ENCODE data around the gene ITGAV.

ITGAV gene

DNA sequence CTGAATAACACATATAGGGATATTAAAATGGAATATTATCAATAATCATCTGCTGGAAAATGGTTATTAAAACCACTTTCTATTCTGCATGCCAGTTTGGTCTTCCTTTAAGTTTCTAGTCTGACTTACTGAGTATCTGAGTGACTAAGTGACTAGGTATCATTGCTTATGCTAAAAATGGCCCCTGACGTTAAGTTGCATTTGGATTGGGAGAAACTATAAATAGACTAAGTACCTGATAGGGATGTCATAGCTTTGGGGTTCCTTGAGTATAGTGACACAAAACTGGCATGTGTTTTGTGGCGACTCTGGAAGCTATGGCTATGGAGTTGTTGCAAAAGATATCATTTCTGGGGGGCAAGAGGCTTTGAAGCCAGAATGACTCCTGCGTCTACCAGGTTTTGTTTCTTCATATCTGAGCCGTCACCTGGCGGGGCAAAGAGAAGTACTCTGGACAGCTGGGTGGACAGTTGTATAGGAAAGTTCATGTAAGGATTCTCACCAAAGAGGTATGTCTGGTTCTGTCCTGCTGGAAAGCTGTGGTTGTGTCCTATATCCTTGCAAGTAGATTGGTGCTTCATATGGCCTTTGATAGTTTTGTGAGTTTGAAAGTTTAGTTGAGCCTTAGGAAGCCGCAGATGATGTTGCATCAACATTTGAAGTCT lies 17.9 kb downstream of the ITGAV start:
- no peak for DNase-seq

DNA sequence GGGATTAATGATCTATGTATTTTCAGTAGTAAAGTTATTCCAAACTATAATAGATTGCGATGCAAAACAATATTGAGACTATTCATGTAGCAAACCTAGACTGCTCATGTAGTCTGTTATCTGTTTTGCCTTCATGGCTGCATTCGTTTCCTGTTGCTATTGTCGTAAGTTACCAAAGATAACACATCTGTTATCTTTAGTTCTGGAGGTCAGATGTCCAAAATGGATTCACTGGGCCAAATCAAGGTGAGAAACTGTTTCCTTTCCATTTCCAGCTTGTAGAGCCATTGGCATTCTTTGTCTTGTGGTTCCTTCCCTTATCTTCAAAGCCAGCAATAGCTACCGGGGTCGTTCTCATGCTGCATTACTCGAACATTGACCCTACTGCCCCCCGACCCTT lies 20.9 kb downstream of the ITGAV start:
- no peak for DNase-seq
- Histone ChIP-seq H3K36me3 (ENCODE audit: control insufficient read depth, insufficient read depth, low read length) (no peaks in the 10 kb centered on the region), H3K4me1 (ENCODE audit: control insufficient read depth, insufficient read depth, low read length, poor library complexity, severe bottlenecking) (no peaks in the 10 kb centered on the region), H3K27ac (ENCODE audit: insufficient read depth, low read length, poor library complexity, severe bottlenecking) (no peak overlapping the region), H3K9me3 (ENCODE audit: control insufficient read depth, low read length) (no peaks in the 10 kb centered on the region), H3K4me3 (ENCODE audit: insufficient read depth, low read depth, low read length, poor library complexity, severe bottlenecking) (no peak overlapping the region), H3K27me3 (replicated peaks; ENCODE audit: control insufficient read depth, insufficient read depth, low read length, poor library complexity, severe bottlenecking) (no peaks in the 10 kb centered on the region)

More for the DNA sequence above, 17.9 kb downstream of the ITGAV start:
- Histone ChIP-seq H3K9me3 (ENCODE audit: control insufficient read depth, low read length) (no peaks in the 10 kb centered on the region), H3K36me3 (ENCODE audit: control insufficient read depth, insufficient read depth, low read length) (no peaks in the 10 kb centered on the region), H3K27ac (ENCODE audit: insufficient read depth, low read length, poor library complexity, severe bottlenecking) (no peak overlapping the region), H3K4me3 (ENCODE audit: insufficient read depth, low read depth, low read length, poor library complexity, severe bottlenecking) (no peak overlapping the region), H3K4me1 (ENCODE audit: control insufficient read depth, insufficient read depth, low read length, poor library complexity, severe bottlenecking) (no peaks in the 10 kb centered on the region), H3K27me3 (replicated peaks; ENCODE audit: control insufficient read depth, insufficient read depth, low read length, poor library complexity, severe bottlenecking) (no peaks in the 10 kb centered on the region)

DNA sequence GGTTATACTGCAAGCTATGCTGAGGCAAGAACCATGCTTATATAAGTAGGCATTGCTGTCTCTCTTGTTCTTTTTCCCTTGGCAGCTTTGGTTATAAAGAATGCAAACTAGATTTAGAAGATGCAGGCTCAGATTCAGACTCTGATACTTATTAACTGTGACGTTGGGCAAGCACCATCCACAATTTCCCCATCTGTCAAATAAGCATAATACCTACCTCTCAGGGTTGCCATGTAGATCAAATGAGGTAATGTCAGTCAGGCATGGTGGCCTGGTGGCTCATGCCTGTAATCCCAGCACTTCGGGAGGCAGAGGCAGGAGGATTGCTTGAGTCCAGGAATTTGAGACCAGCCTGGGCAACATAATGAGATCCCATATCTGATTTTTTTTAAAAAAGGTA lies 21.7 kb downstream of the ITGAV start:
- Histone ChIP-seq H3K4me3 (ENCODE audit: insufficient read depth, low read depth, low read length, poor library complexity, severe bottlenecking) (no peak overlapping the region), H3K9me3 (ENCODE audit: control insufficient read depth, low read length) (no peaks in the 10 kb centered on the region), H3K4me1 (ENCODE audit: control insufficient read depth, insufficient read depth, low read length, poor library complexity, severe bottlenecking) (no peaks in the 10 kb centered on the region), H3K27me3 (replicated peaks; ENCODE audit: control insufficient read depth, insufficient read depth, low read length, poor library complexity, severe bottlenecking) (no peaks in the 10 kb centered on the region), H3K27ac (ENCODE audit: insufficient read depth, low read length, poor library complexity, severe bottlenecking) (no peak overlapping the region), H3K36me3 (ENCODE audit: control insufficient read depth, insufficient read depth, low read length) (no peaks in the 10 kb centered on the region)
- no peak for DNase-seq

DNA sequence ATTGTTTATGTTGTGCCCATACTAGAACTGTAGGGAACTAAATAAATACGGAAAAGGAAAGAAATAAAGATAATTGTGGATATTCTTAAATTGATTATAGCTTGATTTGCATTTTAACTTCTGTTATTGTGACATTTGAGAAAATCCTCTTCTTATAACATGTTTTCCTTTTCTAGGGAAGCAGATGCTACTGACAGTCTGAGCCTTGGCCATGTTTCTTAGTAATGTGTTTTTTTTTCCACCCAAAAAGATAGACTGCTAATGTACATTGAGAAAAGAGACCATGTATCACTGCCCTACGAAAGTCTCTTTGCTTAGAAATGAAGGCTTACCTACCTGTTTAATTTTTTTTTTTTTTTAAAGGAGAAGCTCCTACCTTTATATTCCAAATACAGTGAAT lies 22.2 kb downstream of the ITGAV start:
- no peaks in the 10 kb centered on the region for H3K36me3 ChIP-seq (ENCODE audit: control insufficient read depth, insufficient read depth, low read length)
- no peak overlapping the region for H3K4me3 ChIP-seq (ENCODE audit: insufficient read depth, low read depth, low read length, poor library complexity, severe bottlenecking)
- no peak overlapping the region for H3K27ac ChIP-seq (ENCODE audit: insufficient read depth, low read length, poor library complexity, severe bottlenecking)
- no peaks in the 10 kb centered on the region for H3K9me3 ChIP-seq (ENCODE audit: control insufficient read depth, low read length)
- no peak for DNase-seq
- no peaks in the 10 kb centered on the region for H3K27me3 ChIP-seq (replicated peaks; ENCODE audit: control insufficient read depth, insufficient read depth, low read length, poor library complexity, severe bottlenecking)
- H3K4me1 ChIP-seq (ENCODE audit: control insufficient read depth, insufficient read depth, low read length, poor library complexity, severe bottlenecking): no peaks in the 10 kb centered on the region

DNA sequence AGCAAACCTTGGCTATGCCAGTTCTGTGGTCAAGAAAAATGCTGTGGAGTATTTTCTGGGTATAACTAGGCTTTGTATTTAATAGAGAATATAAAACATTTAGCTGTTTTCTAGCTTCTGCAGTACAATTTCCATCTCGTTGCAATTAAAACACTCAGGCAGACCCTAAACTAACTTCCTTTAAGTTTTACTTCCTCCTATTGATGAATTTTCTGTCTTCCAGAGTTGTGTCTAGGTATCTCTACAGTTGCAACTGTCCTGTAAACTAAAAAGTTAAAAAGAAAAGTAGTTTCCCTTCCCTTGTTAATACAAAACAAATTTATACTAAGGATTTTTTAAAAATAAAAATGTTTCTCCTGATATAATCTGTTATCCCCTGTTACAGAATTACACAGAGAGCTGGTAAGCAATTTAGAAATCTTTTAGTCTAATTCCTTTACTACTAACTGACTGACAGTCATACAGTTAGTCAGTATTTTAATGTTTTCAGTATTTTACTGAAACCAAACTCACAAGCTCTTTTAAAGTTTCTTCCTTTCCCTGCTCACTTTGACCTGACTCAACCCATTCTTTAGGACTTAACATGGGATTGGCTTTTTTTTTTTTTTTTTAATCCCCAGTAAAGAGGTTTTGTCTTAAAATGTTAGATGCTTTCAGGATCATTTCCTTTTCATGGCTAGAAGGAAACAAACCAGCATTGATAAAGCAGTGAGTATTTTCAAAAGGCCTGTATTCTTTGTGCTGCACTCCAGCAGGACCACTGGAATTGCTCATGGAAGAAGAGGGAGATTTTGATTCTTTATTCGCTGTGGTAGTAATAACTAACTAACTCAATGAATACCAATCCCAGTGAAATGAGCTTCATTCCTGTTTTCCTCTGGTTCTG lies 22.9 kb downstream of the ITGAV start:
- Histone ChIP-seq H3K27me3 (replicated peaks; ENCODE audit: control insufficient read depth, insufficient read depth, low read length, poor library complexity, severe bottlenecking) (no peaks in the 10 kb centered on the region), H3K9me3 (ENCODE audit: control insufficient read depth, low read length) (no peaks in the 10 kb centered on the region), H3K27ac (ENCODE audit: insufficient read depth, low read length, poor library complexity, severe bottlenecking) (no peak overlapping the region), H3K36me3 (ENCODE audit: control insufficient read depth, insufficient read depth, low read length) (no peaks in the 10 kb centered on the region), H3K4me1 (ENCODE audit: control insufficient read depth, insufficient read depth, low read length, poor library complexity, severe bottlenecking) (no peaks in the 10 kb centered on the region), H3K4me3 (ENCODE audit: insufficient read depth, low read depth, low read length, poor library complexity, severe bottlenecking) (no peak overlapping the region)
- no peak for DNase-seq

DNA sequence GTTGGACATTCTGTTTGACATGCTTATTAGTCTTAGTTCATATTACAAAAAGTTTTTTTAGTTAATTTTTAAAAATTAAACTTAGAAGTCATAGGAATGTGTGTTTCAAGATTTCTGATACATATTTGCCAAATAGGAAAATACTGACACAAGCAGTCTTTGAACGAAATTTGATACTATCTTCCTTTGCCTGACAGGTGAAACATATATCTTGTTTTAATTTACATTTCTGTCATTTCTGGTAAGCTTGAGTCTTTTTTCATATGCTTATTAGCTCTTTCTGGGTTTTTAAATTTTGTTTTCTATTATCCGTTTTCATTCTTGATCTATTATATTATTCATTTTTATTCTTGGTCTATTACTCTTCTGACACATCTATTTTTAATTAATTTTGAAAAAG lies 24.5 kb downstream of the ITGAV start:
- H3K4me1 ChIP-seq (ENCODE audit: control insufficient read depth, insufficient read depth, low read length, poor library complexity, severe bottlenecking): no peaks in the 10 kb centered on the region
- no peaks in the 10 kb centered on the region for H3K36me3 ChIP-seq (ENCODE audit: control insufficient read depth, insufficient read depth, low read length)
- H3K4me3 ChIP-seq (ENCODE audit: insufficient read depth, low read depth, low read length, poor library complexity, severe bottlenecking): no peak overlapping the region
- no peak overlapping the region for H3K27ac ChIP-seq (ENCODE audit: insufficient read depth, low read length, poor library complexity, severe bottlenecking)
- no peaks in the 10 kb centered on the region for H3K9me3 ChIP-seq (ENCODE audit: control insufficient read depth, low read length)
- no peak for DNase-seq
- no peaks in the 10 kb centered on the region for H3K27me3 ChIP-seq (replicated peaks; ENCODE audit: control insufficient read depth, insufficient read depth, low read length, poor library complexity, severe bottlenecking)

DNA sequence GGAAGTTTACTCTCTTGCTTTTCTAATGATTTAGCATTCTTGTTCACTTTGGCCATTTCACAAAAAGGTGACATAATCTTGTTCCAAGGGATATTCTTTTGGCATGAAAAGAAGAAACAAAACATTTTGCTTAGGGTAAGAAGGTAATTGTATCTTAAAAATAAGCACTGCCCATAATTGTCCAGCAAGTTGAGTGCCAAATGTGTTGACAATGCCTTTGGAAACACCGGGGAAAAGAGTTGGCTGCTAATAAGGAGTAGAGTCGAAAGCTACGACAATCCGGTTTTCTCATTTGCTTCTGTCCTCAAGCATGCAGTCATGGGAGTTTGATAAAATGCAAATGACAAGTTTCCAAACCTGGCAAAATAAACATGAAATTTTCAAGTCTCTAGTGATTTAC lies 27.3 kb downstream of the ITGAV start:
- Histone ChIP-seq H3K36me3 (ENCODE audit: control insufficient read depth, insufficient read depth, low read length) (no peaks in the 10 kb centered on the region), H3K27me3 (replicated peaks; ENCODE audit: control insufficient read depth, insufficient read depth, low read length, poor library complexity, severe bottlenecking) (no peaks in the 10 kb centered on the region), H3K4me1 (ENCODE audit: control insufficient read depth, insufficient read depth, low read length, poor library complexity, severe bottlenecking) (no peaks in the 10 kb centered on the region), H3K9me3 (ENCODE audit: control insufficient read depth, low read length) (no peaks in the 10 kb centered on the region), H3K4me3 (ENCODE audit: insufficient read depth, low read depth, low read length, poor library complexity, severe bottlenecking) (no peak overlapping the region), H3K27ac (ENCODE audit: insufficient read depth, low read length, poor library complexity, severe bottlenecking) (no peak overlapping the region)
- DNase-seq: no peak

DNA sequence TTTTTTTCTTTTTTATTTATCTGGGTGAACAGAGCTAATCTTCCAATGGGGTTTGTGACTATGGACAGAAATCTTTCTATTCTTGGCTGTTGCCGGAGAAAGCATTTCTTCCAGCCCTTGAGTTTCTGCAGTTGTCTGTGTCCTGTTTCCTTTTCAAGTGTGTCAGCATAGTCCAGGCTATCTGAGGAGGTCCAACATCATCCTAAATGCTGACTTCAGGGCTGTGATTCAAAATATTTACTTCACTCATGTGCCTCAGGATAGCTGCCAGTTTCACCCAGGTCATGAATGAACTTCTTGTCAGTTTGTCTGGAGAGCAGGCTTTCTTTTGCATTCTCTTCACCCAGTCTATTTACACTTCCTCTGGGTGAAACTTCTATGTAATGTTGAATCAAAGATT lies 27.9 kb downstream of the ITGAV start:
- no peaks in the 10 kb centered on the region for H3K9me3 ChIP-seq (ENCODE audit: control insufficient read depth, low read length)
- H3K4me1 ChIP-seq (ENCODE audit: control insufficient read depth, insufficient read depth, low read length, poor library complexity, severe bottlenecking): no peaks in the 10 kb centered on the region
- H3K36me3 ChIP-seq (ENCODE audit: control insufficient read depth, insufficient read depth, low read length): no peaks in the 10 kb centered on the region
- no peak overlapping the region for H3K27ac ChIP-seq (ENCODE audit: insufficient read depth, low read length, poor library complexity, severe bottlenecking)
- DNase-seq: no peak
- H3K27me3 ChIP-seq (replicated peaks; ENCODE audit: control insufficient read depth, insufficient read depth, low read length, poor library complexity, severe bottlenecking): no peaks in the 10 kb centered on the region
- H3K4me3 ChIP-seq (ENCODE audit: insufficient read depth, low read depth, low read length, poor library complexity, severe bottlenecking): no peak overlapping the region

DNA sequence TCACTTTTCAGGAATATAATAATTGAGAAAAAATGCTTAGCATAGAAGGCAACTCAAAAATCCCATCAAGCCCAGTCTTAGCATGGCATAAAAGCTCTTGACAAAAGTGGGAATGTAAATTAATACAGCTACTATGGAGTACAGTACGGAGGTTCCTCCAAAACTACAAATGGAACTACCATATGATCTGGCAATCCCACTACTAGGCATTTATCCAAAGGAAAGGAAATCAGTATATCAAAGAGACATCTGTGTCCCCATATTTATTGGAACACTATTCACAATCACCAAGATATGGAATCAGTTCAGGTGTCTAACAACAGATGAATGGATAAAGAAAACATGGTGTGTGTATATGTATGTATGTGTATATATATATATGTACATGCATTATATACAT lies 28.8 kb downstream of the ITGAV start:
- no peaks in the 10 kb centered on the region for H3K36me3 ChIP-seq (ENCODE audit: control insufficient read depth, insufficient read depth, low read length)
- H3K4me1 ChIP-seq (ENCODE audit: control insufficient read depth, insufficient read depth, low read length, poor library complexity, severe bottlenecking): no peaks in the 10 kb centered on the region
- no peak overlapping the region for H3K4me3 ChIP-seq (ENCODE audit: insufficient read depth, low read depth, low read length, poor library complexity, severe bottlenecking)
- H3K27ac ChIP-seq (ENCODE audit: insufficient read depth, low read length, poor library complexity, severe bottlenecking): no peak overlapping the region
- no peak for DNase-seq
- H3K27me3 ChIP-seq (replicated peaks; ENCODE audit: control insufficient read depth, insufficient read depth, low read length, poor library complexity, severe bottlenecking): no peaks in the 10 kb centered on the region
- no peaks in the 10 kb centered on the region for H3K9me3 ChIP-seq (ENCODE audit: control insufficient read depth, low read length)

DNA sequence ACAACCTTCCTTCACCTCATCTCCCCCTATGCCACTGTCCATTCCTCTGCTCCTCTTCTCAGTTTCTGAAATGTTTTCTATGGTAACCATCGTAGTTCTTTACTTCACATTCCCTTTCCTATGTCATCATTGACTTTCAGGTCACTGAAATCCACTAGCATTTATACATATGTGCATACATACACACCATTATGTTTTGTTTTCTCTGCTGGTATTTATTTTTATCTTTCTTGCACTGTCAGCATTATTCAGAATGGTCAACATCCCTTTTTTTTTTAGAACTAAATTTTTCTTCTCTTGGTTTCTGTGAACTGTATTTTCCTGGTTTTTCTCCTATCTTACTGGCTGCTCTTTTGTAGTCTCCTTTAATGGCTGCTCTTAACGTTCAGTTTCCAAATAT lies 33.2 kb downstream of the ITGAV start:
- H3K27ac ChIP-seq (ENCODE audit: insufficient read depth, low read length, poor library complexity, severe bottlenecking): no peak overlapping the region
- no peaks in the 10 kb centered on the region for H3K27me3 ChIP-seq (replicated peaks; ENCODE audit: control insufficient read depth, insufficient read depth, low read length, poor library complexity, severe bottlenecking)
- H3K9me3 ChIP-seq (ENCODE audit: control insufficient read depth, low read length): no peaks in the 10 kb centered on the region
- no peaks in the 10 kb centered on the region for H3K4me1 ChIP-seq (ENCODE audit: control insufficient read depth, insufficient read depth, low read length, poor library complexity, severe bottlenecking)
- no peak for DNase-seq
- no peaks in the 10 kb centered on the region for H3K36me3 ChIP-seq (ENCODE audit: control insufficient read depth, insufficient read depth, low read length)
- H3K4me3 ChIP-seq (ENCODE audit: insufficient read depth, low read depth, low read length, poor library complexity, severe bottlenecking): no peak overlapping the region

Measured in effector memory CD4-positive, alpha-beta T cell (primary cell).